HepG2 (cell line): ENCODE data around the gene NFATC3. TPM values are rescaled to one million over a fixed set of nuclear protein-coding genes. Genes with fewer than 3 reads are reported as not detected.

Source experiments
- ATAC-seq: fragments of 200-7000 bp; cut with Tn5 transposase; 3 replicates; pipeline ENCODE4 v1.9.1; 2020; ENCODE audit warnings: mild to moderate bottlenecking, moderate library complexity
- BruUV-seq: library from RNA; stranded (reverse); fragments of 400-500 nt; replicated peaks from 2 replicates; lab custom pipeline; 2021; lab: Mats Ljungman, UMichigan
- CTCF ChIA-PET: fragments of 300-600 bp; formaldehyde crosslinking; extraction: SDS; loops from one replicate; lab custom pipeline; 2021; ENCODE audit warnings: low total read pairs, inconsistent platforms, low intra/inter-chr PET ratio; lab: Yijun Ruan, JAX
- POLR2A ChIA-PET: fragments of 350-600 bp; sonication (Branson Sonifier 250); formaldehyde crosslinking; loops from one replicate; lab custom pipeline; 2020; ENCODE audit warnings: antibody characterized with exemption, inconsistent platforms; lab: Yijun Ruan, JAX
- DNase-seq: peaks from one replicate; pipeline ENCODE4 v3.0.0-alpha.2; 2015; ENCODE audit warnings: low spot score
- FAIRE-seq: peaks from 3 replicates; lab custom pipeline; 2011; peaks lifted over from hg19 to GRCh38; lab: Jason Lieb, UNC
- H2AFZ ChIP-seq: one replicate; pipeline ENCODE4 v1.6.1; 2011; ENCODE audit warnings: low read length, inconsistent platforms
- H3K27ac ChIP-seq: fragments of 300-600 bp; 3 replicates; pipeline ENCODE4 v1.8.0; 2011; ENCODE audit warnings: mixed run types, mild to moderate bottlenecking, mixed read lengths, low read length, inconsistent platforms; ENCODE audit not compliant: insufficient read depth; ENCODE audit errors: extremely low read length
- H3K27me3 ChIP-seq, 2 experiments: fragments of 200-600 bp in 1 of 2; 2 replicates in 1 of 2; 3 replicates in 1 of 2; pipeline versions ENCODE4 v1.6.0 to v1.8.0; 2011; ENCODE audit warnings: low read length in 2 of 2, mild to moderate bottlenecking in 2 of 2, moderate library complexity in 2 of 2, inconsistent platforms in 1 of 2; ENCODE audit not compliant: insufficient read depth in 2 of 2, control insufficient read depth in 1 of 2
- H3K36me3 ChIP-seq, 2 experiments: fragments of 200-600 bp in 1 of 2; replicated peaks in 1 of 2; 2 replicates in 1 of 2; 3 replicates in 1 of 2; pipeline versions ENCODE4 v1.5.1 to v1.8.0; 2011; ENCODE audit warnings: low read length in 2 of 2, inconsistent platforms in 1 of 2; ENCODE audit not compliant: insufficient read depth in 2 of 2, control insufficient read depth in 1 of 2
- H3K4me1 ChIP-seq: 2 replicates; pipeline ENCODE4 v1.5.1; 2012; ENCODE audit warnings: low read length, inconsistent platforms; ENCODE audit not compliant: insufficient read depth
- H3K4me2 ChIP-seq: 2 replicates; pipeline ENCODE4 v1.6.0; 2011; ENCODE audit warnings: low read depth, low read length, inconsistent platforms
- H3K4me3 ChIP-seq, 3 experiments: fragments of 200-600 bp in 1 of 3; sonication (generic), shearing (Covaris generic) in 1 of 3; replicated peaks in 1 of 3; 2 replicates each; pipeline ENCODE4 v1.5.1; 2011 to 2016; ENCODE audit warnings: low read length in 3 of 3, inconsistent platforms in 2 of 3, low read depth in 2 of 3, mild to moderate bottlenecking in 2 of 3, control low read depth in 1 of 3, mixed read lengths in 1 of 3; ENCODE audit not compliant: insufficient read depth in 1 of 3
- H3K79me2 ChIP-seq: one replicate; pipeline ENCODE4 v1.6.1; 2011; ENCODE audit warnings: low read length, inconsistent platforms; ENCODE audit not compliant: insufficient read depth
- H3K9ac ChIP-seq: 2 replicates; pipeline ENCODE4 v1.6.0; 2011; ENCODE audit warnings: mild to moderate bottlenecking, low read depth, low read length, inconsistent platforms; ENCODE audit not compliant: insufficient read depth
- H3K9me3 ChIP-seq: 2 replicates; pipeline ENCODE4 v1.5.1; 2012; ENCODE audit warnings: mild to moderate bottlenecking, low read length
- H4K20me1 ChIP-seq: 2 replicates; pipeline ENCODE4 v1.6.0; 2011; ENCODE audit warnings: inconsistent platforms, mild to moderate bottlenecking, low read length, moderate library complexity; ENCODE audit not compliant: insufficient read depth
- AFF4 ChIP-seq: sonication (generic); formaldehyde crosslinking; IDR thresholded peaks from 2 replicates; pipeline ENCODE4 v1.4.0; 2020; ENCODE audit warnings: missing genetic modification reagents
- EED ChIP-seq: sonication (generic); formaldehyde crosslinking; IDR thresholded peaks from 2 replicates; pipeline ENCODE4 v1.5.0; 2020; ENCODE audit warnings: mild to moderate bottlenecking, missing genetic modification reagents
- ETV6 ChIP-seq: sonication (generic); formaldehyde crosslinking; conservative IDR thresholded peaks from 2 replicates; pipeline ENCODE4 v1.4.0; 2020; ENCODE audit warnings: missing genetic modification reagents
- POLR2G ChIP-seq: fragments of 200-400 bp; formaldehyde crosslinking; IDR thresholded peaks from 2 replicates; pipeline ENCODE4 v1.6.1; 2018; ENCODE audit warnings: mild to moderate bottlenecking, low read depth, low read length, moderate library complexity
- ZNF143 ChIP-seq: sonication (generic); formaldehyde crosslinking; IDR thresholded peaks from 2 replicates; pipeline ENCODE4 v1.4.0; 2020; ENCODE audit warnings: missing genetic modification reagents
- ZNF432 ChIP-seq: sonication (generic); formaldehyde crosslinking; IDR thresholded peaks from 2 replicates; pipeline ENCODE4 v1.5.0; 2020; ENCODE audit warnings: missing genetic modification reagents, mild to moderate bottlenecking, borderline replicate concordance
- ZNF564 ChIP-seq: sonication (generic); formaldehyde crosslinking; IDR thresholded peaks from 2 replicates; pipeline ENCODE4 v1.8.1; 2023; ENCODE audit warnings: mild to moderate bottlenecking, missing genetic modification reagents
- ZNF766 ChIP-seq: sonication (generic); formaldehyde crosslinking; IDR thresholded peaks from 2 replicates; pipeline ENCODE4 v1.5.0; 2020; ENCODE audit warnings: missing genetic modification reagents, borderline replicate concordance
- WGBS: methylation state at CpG from one replicate; pipeline ENCODE4 v1.1.6; 2017; ENCODE audit warnings: low lambda C conversion rate; 5-methylcytosine and 5-hydroxymethylcytosine counted together
- in situ Hi-C: cut with HindIII; loops from 2 replicates; pipeline ENCODE4 v1.10.0; 2017; ENCODE audit warnings: low pct_unique_long_range_greater_than_20kb; ENCODE audit not compliant: extremely low pct_ligation_motif_present
- intact Hi-C: fragments of 100-400 bp; cut with micrococcal nuclease; formaldehyde crosslinking; loops from one replicate; pipeline ENCODE4 v1.10.0; 2022; ENCODE audit not compliant: unreplicated experiment
- polyA plus RNA-seq, 8 experiments: library from polyadenylated mRNA; depleted of rRNA in 3 of 8; stranded (reverse) in 7 of 8; unstranded in 1 of 8; fragments of >200 nt; fragmentation: Illumina TruSeq in 4 of 8; extraction: Trizol in 4 of 8; gene quantifications; 2 replicates each; pipeline versions ENCODE4 v1.2.1 to v1.2.3, GENCODE V29; 2011 to 2016; ENCODE audit warnings: low read depth in 4 of 8, missing spikeins in 1 of 8, mixed read lengths in 1 of 8; ENCODE audit not compliant: insufficient read depth in 1 of 8
- total RNA-seq, 5 experiments: library from RNA; depleted of rRNA; stranded (reverse); fragments of >200 nt; fragmentation: Illumina TruSeq; extraction: Trizol; gene quantifications; 2 replicates each; pipeline ENCODE4 v1.2.3, GENCODE V29; 2016; ENCODE audit warnings: low read depth in 1 of 5
- TF ChIP-seq, protein P1 (sequence below): sonication (generic); formaldehyde crosslinking; IDR thresholded peaks from 2 replicates; pipeline ENCODE4 v1.9.0; 2021; ENCODE audit warnings: mild to moderate bottlenecking, missing genetic modification reagents

The NFATC3 gene
- total and polyA plus RNA-seq, 2 of the 13 experiments (the other 11 are each of a cell fraction or from before 2014, with no cell fraction given), result 52.6 to 62.7 TPM

- no peak overlapping the region for H3K9ac ChIP-seq
- TF ChIP-seq POLR2G (no peak), ZNF564 (CRISPR knock-in tag) (no peak), ETV6 (no peak)
- TF ChIP-seq, all 625 proteins: peak for 0
- no TSS peak for BruUV-seq
- intact Hi-C loops, result no loop called here
- Histone ChIP-seq H3K4me3 (no peak overlapping the region), H3K4me1 (0 out of 2 replicates have a peak, but pooled peaks cover 7% of the 10 kb centered on the region), H3K4me2 (no peak overlapping the region), H3K9me3 (no peaks in the 10 kb centered on the region), H3K79me2 (peaks cover 9% of the 10 kb centered on the region), H3K27me3 (no peaks in the 10 kb centered on the region), H3K27ac (no peak overlapping the region), H4K20me1 (0 out of 2 replicates have a peak, but pooled peaks cover 3% of the 10 kb centered on the region), H2AFZ (no peak overlapping the region), H3K36me3 (peaks cover 5 to 28% of the 10 kb centered on the region in 2 experiments; a peak in 3 of 5 replicates)
- ChIA-PET CTCF (no interaction called here), POLR2A (no interaction called here)
- FAIRE-seq, result no peak
- peak; percentile 40 for ATAC-seq
- no peak for DNase-seq
- in situ Hi-C loops, result no loop called here
Measured at GRCh38 chr16:68202091-68202519, 116.9 kb downstream of the NFATC3 start.

- no peaks in the 10 kb centered on the region for H3K4me1 ChIP-seq
- H3K4me2 ChIP-seq, result no peak overlapping the region
- no peaks in the 10 kb centered on the region for H3K9me3 ChIP-seq
- BruUV-seq, result no TSS peak
- DNase-seq, result no peak
- H3K9ac ChIP-seq, result no peak overlapping the region
- H3K36me3 ChIP-seq, result peaks cover 6 to 36% of the 10 kb centered on the region in 2 experiments
- POLR2A ChIA-PET, result no interaction called here
- no peak for FAIRE-seq
- intact Hi-C loops, result no loop called here
- ATAC-seq, result no peak
- H4K20me1 ChIP-seq, result 0 out of 2 replicates have a peak, but pooled peaks cover 3% of the 10 kb centered on the region
- peaks cover 13% of the 10 kb centered on the region for H3K79me2 ChIP-seq
- CTCF ChIA-PET, result no interaction called here
- H3K4me3 ChIP-seq, result no peak overlapping the region
- in situ Hi-C loops, result no loop called here
- no peaks in the 10 kb centered on the region for H3K27me3 ChIP-seq
- H3K27ac ChIP-seq, result no peak overlapping the region
- H2AFZ ChIP-seq, result no peak overlapping the region
- TF ChIP-seq ZNF432 (CRISPR knock-in tag), result no peak
- TF ChIP-seq AFF4 (CRISPR knock-in tag), result no peak
- TF ChIP-seq ZNF766 (CRISPR knock-in tag), result no peak
- no peak for TF ChIP-seq EED (CRISPR knock-in tag)
- TF ChIP-seq, protein P1, sequence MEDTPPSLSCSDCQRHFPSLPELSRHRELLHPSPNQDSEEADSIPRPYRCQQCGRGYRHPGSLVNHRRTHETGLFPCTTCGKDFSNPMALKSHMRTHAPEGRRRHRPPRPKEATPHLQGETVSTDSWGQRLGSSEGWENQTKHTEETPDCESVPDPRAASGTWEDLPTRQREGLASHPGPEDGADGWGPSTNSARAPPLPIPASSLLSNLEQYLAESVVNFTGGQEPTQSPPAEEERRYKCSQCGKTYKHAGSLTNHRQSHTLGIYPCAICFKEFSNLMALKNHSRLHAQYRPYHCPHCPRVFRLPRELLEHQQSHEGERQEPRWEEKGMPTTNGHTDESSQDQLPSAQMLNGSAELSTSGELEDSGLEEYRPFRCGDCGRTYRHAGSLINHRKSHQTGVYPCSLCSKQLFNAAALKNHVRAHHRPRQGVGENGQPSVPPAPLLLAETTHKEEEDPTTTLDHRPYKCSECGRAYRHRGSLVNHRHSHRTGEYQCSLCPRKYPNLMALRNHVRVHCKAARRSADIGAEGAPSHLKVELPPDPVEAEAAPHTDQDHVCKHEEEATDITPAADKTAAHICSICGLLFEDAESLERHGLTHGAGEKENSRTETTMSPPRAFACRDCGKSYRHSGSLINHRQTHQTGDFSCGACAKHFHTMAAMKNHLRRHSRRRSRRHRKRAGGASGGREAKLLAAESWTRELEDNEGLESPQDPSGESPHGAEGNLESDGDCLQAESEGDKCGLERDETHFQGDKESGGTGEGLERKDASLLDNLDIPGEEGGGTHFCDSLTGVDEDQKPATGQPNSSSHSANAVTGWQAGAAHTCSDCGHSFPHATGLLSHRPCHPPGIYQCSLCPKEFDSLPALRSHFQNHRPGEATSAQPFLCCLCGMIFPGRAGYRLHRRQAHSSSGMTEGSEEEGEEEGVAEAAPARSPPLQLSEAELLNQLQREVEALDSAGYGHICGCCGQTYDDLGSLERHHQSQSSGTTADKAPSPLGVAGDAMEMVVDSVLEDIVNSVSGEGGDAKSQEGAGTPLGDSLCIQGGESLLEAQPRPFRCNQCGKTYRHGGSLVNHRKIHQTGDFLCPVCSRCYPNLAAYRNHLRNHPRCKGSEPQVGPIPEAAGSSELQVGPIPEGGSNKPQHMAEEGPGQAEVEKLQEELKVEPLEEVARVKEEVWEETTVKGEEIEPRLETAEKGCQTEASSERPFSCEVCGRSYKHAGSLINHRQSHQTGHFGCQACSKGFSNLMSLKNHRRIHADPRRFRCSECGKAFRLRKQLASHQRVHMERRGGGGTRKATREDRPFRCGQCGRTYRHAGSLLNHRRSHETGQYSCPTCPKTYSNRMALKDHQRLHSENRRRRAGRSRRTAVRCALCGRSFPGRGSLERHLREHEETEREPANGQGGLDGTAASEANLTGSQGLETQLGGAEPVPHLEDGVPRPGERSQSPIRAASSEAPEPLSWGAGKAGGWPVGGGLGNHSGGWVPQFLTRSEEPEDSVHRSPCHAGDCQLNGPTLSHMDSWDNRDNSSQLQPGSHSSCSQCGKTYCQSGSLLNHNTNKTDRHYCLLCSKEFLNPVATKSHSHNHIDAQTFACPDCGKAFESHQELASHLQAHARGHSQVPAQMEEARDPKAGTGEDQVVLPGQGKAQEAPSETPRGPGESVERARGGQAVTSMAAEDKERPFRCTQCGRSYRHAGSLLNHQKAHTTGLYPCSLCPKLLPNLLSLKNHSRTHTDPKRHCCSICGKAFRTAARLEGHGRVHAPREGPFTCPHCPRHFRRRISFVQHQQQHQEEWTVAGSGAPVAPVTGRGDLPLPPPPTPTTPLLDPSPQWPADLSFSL (CRISPR knock-in tag), result no peak
- no peak for TF ChIP-seq ZNF143 (CRISPR knock-in tag)
- 97% methylated on average over 2 of the region's 2 CpGs for WGBS
Measured at GRCh38 chr16:68206245-68206644, 121.1 kb downstream of the NFATC3 start.
